Measurements from ENCODE around the gene SLC25A51. TPM values are rescaled to one million over a fixed set of nuclear protein-coding genes. Genes with fewer than 3 reads are reported as not detected.

The SLC25A51 gene
- total RNA-seq, 1 experiment from 2014 or later = 23.4 TPM

DNA sequence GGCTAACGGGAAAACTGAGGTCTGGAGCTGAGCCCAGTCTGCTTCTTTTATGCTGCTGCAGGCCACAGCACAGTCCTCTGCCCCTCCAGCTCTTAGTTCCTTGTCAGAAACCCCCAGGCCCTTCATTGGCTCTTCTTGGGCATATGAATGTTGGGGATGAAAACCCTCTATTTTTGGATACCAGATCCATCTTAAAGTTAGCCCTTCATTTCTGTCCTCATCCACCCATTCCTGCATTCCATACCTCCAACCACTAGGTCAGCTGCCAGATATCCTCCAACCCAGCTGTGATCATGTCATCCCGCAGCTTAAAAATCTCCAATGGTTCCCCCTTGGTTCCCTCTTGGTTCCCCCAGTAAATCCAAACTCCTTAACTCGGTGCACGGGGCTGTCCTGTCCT lies 1.8 kb upstream of the SLC25A51 start:
- H3K4me1 ChIP-seq (ENCODE audit: control insufficient read depth, insufficient read depth, low read length) = peaks cover 24% of the 10 kb centered on the region
- no peak overlapping the region for H3K27ac ChIP-seq (ENCODE audit: low read length)
- no peak for DNase-seq (ENCODE audit: low read depth, low spot score)
- no peaks in the 10 kb centered on the region for H3K27me3 ChIP-seq (ENCODE audit: control insufficient read depth, insufficient read depth, low read length)
- CTCF ChIA-PET = no interaction called here
- TF ChIP-seq SIN3A (IDR thresholded peaks at IDR 0.05; ENCODE audit: borderline replicate concordance, insufficient read depth, low read depth, low read length) (no peak), POLR2AphosphoS5 (IDR thresholded peaks at IDR 0.05; ENCODE audit: low read depth, low read length) (peak; percentile 19; the same call in 1 of the 2 replicates)
- ATAC-seq = no peak
- intact Hi-C loops (cut with micrococcal nuclease; ENCODE audit: unreplicated experiment) = no loop called here
- H3K36me3 ChIP-seq (ENCODE audit: control insufficient read depth, insufficient read depth, low read length) = peaks cover 5% of the 10 kb centered on the region
- POLR2A ChIA-PET = no interaction called here
- H3K4me3 ChIP-seq (ENCODE audit: low read depth in 2 of 2, low read length in 2 of 2) = no peak overlapping the region
- in situ Hi-C loops (cut with HindIII; ENCODE audit: low pct_unique_long_range_greater_than_20kb, low sequenced_read_pairs) = no loop called here
- no TSS peak for BruUV-seq (replicated peaks)
- H3K9me3 ChIP-seq (ENCODE audit: control insufficient read depth, insufficient read depth, low read depth, low read length) = no peaks in the 10 kb centered on the region

DNA sequence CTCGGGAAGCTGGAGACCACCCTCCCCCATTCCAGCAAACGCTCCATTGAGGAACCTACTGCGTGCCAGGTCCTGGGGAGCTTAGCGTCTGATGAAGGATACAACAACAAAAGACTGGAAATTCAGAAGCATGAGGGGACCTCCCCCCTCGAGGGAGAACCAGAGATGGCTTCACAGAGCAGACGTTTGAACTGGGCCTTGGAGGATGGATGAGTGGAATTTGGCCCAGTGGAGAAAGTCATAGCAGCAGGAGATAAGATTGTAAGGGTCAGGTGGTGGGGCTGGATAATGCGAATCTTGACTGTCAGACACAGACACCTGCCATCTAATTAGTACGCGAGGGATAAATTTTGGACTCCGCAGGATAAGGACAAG lies 1.2 kb upstream of the SLC25A51 start:
- no peaks in the 10 kb centered on the region for H3K9me3 ChIP-seq (ENCODE audit: control insufficient read depth, insufficient read depth, low read depth, low read length)
- POLR2A ChIA-PET = no interaction called here
- H3K27me3 ChIP-seq (ENCODE audit: control insufficient read depth, insufficient read depth, low read length) = no peaks in the 10 kb centered on the region
- intact Hi-C loops (cut with micrococcal nuclease; ENCODE audit: unreplicated experiment) (no loop called here), in situ Hi-C loops (cut with HindIII; ENCODE audit: low pct_unique_long_range_greater_than_20kb, low sequenced_read_pairs) (no loop called here)
- no peak for DNase-seq (ENCODE audit: low read depth, low spot score)
- peaks cover 24% of the 10 kb centered on the region for H3K4me1 ChIP-seq (ENCODE audit: control insufficient read depth, insufficient read depth, low read length)
- peak overlapping the region; percentile 79 for H3K27ac ChIP-seq (ENCODE audit: low read length)
- ATAC-seq = no peak
- H3K4me3 ChIP-seq (ENCODE audit: low read depth in 2 of 2, low read length in 2 of 2) = peak overlapping the region; percentile 74 to 84
- H3K36me3 ChIP-seq (ENCODE audit: control insufficient read depth, insufficient read depth, low read length) = peaks cover 5% of the 10 kb centered on the region
- BruUV-seq (replicated peaks) = no TSS peak
- TF ChIP-seq SIN3A (IDR thresholded peaks at IDR 0.05; ENCODE audit: borderline replicate concordance, insufficient read depth, low read depth, low read length) (no peak), TCF7L2 (IDR thresholded peaks at IDR 0.05; ENCODE audit: low read depth, low read length) (no peak), POLR2AphosphoS5 (IDR thresholded peaks at IDR 0.05; ENCODE audit: low read depth, low read length) (no peak)
- TF ChIP-seq, protein P1, sequence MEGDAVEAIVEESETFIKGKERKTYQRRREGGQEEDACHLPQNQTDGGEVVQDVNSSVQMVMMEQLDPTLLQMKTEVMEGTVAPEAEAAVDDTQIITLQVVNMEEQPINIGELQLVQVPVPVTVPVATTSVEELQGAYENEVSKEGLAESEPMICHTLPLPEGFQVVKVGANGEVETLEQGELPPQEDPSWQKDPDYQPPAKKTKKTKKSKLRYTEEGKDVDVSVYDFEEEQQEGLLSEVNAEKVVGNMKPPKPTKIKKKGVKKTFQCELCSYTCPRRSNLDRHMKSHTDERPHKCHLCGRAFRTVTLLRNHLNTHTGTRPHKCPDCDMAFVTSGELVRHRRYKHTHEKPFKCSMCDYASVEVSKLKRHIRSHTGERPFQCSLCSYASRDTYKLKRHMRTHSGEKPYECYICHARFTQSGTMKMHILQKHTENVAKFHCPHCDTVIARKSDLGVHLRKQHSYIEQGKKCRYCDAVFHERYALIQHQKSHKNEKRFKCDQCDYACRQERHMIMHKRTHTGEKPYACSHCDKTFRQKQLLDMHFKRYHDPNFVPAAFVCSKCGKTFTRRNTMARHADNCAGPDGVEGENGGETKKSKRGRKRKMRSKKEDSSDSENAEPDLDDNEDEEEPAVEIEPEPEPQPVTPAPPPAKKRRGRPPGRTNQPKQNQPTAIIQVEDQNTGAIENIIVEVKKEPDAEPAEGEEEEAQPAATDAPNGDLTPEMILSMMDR (IDR thresholded peaks at IDR 0.05) = no peak
- TF ChIP-seq, protein P2, sequence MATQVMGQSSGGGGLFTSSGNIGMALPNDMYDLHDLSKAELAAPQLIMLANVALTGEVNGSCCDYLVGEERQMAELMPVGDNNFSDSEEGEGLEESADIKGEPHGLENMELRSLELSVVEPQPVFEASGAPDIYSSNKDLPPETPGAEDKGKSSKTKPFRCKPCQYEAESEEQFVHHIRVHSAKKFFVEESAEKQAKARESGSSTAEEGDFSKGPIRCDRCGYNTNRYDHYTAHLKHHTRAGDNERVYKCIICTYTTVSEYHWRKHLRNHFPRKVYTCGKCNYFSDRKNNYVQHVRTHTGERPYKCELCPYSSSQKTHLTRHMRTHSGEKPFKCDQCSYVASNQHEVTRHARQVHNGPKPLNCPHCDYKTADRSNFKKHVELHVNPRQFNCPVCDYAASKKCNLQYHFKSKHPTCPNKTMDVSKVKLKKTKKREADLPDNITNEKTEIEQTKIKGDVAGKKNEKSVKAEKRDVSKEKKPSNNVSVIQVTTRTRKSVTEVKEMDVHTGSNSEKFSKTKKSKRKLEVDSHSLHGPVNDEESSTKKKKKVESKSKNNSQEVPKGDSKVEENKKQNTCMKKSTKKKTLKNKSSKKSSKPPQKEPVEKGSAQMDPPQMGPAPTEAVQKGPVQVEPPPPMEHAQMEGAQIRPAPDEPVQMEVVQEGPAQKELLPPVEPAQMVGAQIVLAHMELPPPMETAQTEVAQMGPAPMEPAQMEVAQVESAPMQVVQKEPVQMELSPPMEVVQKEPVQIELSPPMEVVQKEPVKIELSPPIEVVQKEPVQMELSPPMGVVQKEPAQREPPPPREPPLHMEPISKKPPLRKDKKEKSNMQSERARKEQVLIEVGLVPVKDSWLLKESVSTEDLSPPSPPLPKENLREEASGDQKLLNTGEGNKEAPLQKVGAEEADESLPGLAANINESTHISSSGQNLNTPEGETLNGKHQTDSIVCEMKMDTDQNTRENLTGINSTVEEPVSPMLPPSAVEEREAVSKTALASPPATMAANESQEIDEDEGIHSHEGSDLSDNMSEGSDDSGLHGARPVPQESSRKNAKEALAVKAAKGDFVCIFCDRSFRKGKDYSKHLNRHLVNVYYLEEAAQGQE (IDR thresholded peaks at IDR 0.05; ENCODE audit: insufficient read depth in 1 of 2, low read depth in 2 of 2, low read length in 1 of 2) = no peak
- CTCF ChIA-PET = no interaction called here

DNA sequence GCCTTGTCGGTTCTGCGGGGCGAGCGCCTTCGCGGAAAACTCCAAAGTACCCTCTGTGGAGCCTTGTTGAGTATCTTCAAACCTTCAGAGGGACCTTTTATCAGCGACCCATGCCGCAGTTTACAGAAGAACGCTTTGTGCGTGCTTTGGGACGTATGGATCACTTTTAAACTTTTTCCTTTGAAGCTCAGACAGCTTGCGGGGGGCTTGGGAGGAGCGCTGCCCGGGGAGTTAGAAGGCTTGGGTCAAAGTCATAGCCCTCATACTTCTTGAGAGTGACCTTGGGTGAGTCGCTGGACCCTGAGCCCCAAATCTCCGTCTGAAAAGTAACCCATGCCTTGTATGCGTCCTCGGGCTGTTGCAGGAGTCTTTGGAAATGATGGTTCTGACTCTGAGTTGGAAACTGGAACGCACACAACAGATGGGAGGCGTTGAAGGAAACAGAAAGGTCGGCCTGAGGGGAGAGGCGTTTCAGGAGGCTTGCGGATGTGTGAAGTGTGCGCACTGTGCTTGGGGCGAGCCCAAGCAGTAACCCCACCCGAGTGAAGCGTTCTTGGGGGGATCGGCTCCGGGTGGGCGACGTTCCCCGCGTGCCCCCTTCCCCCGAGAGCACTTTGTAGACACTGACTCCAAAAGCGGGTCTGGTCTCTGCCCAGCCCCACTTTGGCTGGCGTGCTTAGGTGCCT lies 661 bp upstream of the SLC25A51 start:
- peak; percentile 11 for ATAC-seq
- peak overlapping the region; percentile 79 for H3K27ac ChIP-seq (ENCODE audit: low read length)
- H3K4me1 ChIP-seq (ENCODE audit: control insufficient read depth, insufficient read depth, low read length) = peaks cover 24% of the 10 kb centered on the region
- POLR2A ChIA-PET = no interaction called here
- peak overlapping the region; percentile 74 to 84 for H3K4me3 ChIP-seq (ENCODE audit: low read depth in 2 of 2, low read length in 2 of 2)
- BruUV-seq (replicated peaks) = no TSS peak
- no peak for DNase-seq (ENCODE audit: low read depth, low spot score)
- intact Hi-C loops (cut with micrococcal nuclease; ENCODE audit: unreplicated experiment) = no loop called here
- TF ChIP-seq POLR2AphosphoS5 (IDR thresholded peaks at IDR 0.05; ENCODE audit: low read depth, low read length) (no peak), TCF7L2 (IDR thresholded peaks at IDR 0.05; ENCODE audit: low read depth, low read length) (peak; percentile 85)
- TF ChIP-seq, protein P1 (IDR thresholded peaks at IDR 0.05) = peak; percentile 20
- no peaks in the 10 kb centered on the region for H3K9me3 ChIP-seq (ENCODE audit: control insufficient read depth, insufficient read depth, low read depth, low read length)
- peaks cover 5% of the 10 kb centered on the region for H3K36me3 ChIP-seq (ENCODE audit: control insufficient read depth, insufficient read depth, low read length)
- no peaks in the 10 kb centered on the region for H3K27me3 ChIP-seq (ENCODE audit: control insufficient read depth, insufficient read depth, low read length)
- in situ Hi-C loops (cut with HindIII; ENCODE audit: low pct_unique_long_range_greater_than_20kb, low sequenced_read_pairs) = no loop called here
- CTCF ChIA-PET = no interaction called here
